GM12878 (cell line): Measurements from ENCODE around the gene DIS3L2. TPM values are rescaled to one million over a fixed set of nuclear protein-coding genes. Genes with fewer than 3 reads are reported as not detected.

ENCODE experiments used
- CBX3 ChIP-seq: fragments of 200-600 bp; sonication (generic); IDR thresholded peaks from 2 replicates; pipeline ENCODE4 v1.6.1; 2016; ENCODE audit warnings: low read depth, borderline replicate concordance
- E2F8 ChIP-seq: fragments of 450-650 bp; IDR thresholded peaks from 2 replicates; pipeline ENCODE4 v1.6.1; 2018; ENCODE audit warnings: mild to moderate bottlenecking, low read depth, moderate library complexity; ENCODE audit not compliant: partially characterized antibody
- GATAD2B ChIP-seq: fragments of 450-650 bp; conservative IDR thresholded peaks from 2 replicates; pipeline ENCODE4 v1.6.1; 2017; ENCODE audit warnings: low read depth, mild to moderate bottlenecking, moderate library complexity
- MTA3 ChIP-seq: IDR thresholded peaks from 2 replicates; pipeline ENCODE4 v1.6.1; 2012; ENCODE audit warnings: low read length, inconsistent platforms, borderline replicate concordance
- NFIC ChIP-seq: IDR thresholded peaks from 2 replicates; pipeline ENCODE4 v1.6.1; 2012; ENCODE audit warnings: low read depth, mild to moderate bottlenecking, inconsistent platforms, low read length, moderate library complexity
- NR2C2 ChIP-seq: IDR thresholded peaks from 2 replicates; pipeline ENCODE4 v1.6.1; 2011; ENCODE audit warnings: borderline replicate concordance, low read depth; ENCODE audit not compliant: control insufficient read depth, insufficient read length
- PAX5 ChIP-seq: IDR thresholded peaks from 2 replicates; pipeline ENCODE4 v1.6.1; 2011; ENCODE audit warnings: low read depth, low read length, borderline replicate concordance
- SIN3A ChIP-seq: IDR thresholded peaks from 2 replicates; pipeline ENCODE4 v1.6.1; 2012; ENCODE audit warnings: low read depth, low read length, improper control_type of control experiment
- SREBF2 ChIP-seq: IDR thresholded peaks from 2 replicates; pipeline ENCODE4 v1.6.1; 2012; ENCODE audit warnings: mild to moderate bottlenecking, low read length
- WRNIP1 ChIP-seq: IDR thresholded peaks from 2 replicates; pipeline ENCODE4 v1.6.1; 2011; ENCODE audit warnings: low read depth, low read length, improper control_type of control experiment, borderline replicate concordance
- YY1 ChIP-seq: IDR thresholded peaks from 2 replicates; pipeline ENCODE4 v1.6.1; 2011; ENCODE audit warnings: low read depth, mild to moderate bottlenecking, low read length
- ZBED1 ChIP-seq: IDR thresholded peaks from 2 replicates; pipeline ENCODE4 v1.6.1; 2016; ENCODE audit warnings: borderline replicate concordance
- ZNF207 ChIP-seq: fragments of 450-650 bp; IDR thresholded peaks from 2 replicates; pipeline ENCODE4 v1.6.1; 2014; ENCODE audit warnings: antibody characterized with exemption, mild to moderate bottlenecking, borderline replicate concordance
- ZNF24 ChIP-seq: fragments of 450-650 bp; IDR thresholded peaks from 2 replicates; pipeline ENCODE4 v1.6.1; 2017; ENCODE audit warnings: antibody characterized with exemption, mild to moderate bottlenecking
- polyA plus RNA-seq, 11 experiments: library from polyadenylated mRNA; depleted of rRNA in 4 of 11; unstranded in 6 of 11; stranded (reverse) in 5 of 11; fragments of >200 nt; fragmentation: Nextera tagmentation in 4 of 11; fragmentation: Illumina TruSeq in 1 of 11; extraction: Ambion mirVana in 4 of 11; extraction: Trizol in 1 of 11; gene quantifications; 1 replicate in 1 of 11; 2 replicates in 10 of 11; pipeline versions ENCODE4 v1.2.1 to v1.2.3, GENCODE V29; 2011 to 2016; ENCODE audit warnings: inconsistent platforms in 2 of 11, missing spikeins in 2 of 11, low read depth in 1 of 11
- total RNA-seq, 4 experiments: library from RNA; depleted of rRNA in 3 of 4; stranded (reverse); fragments of >200 nt in 3 of 4; fragmentation: Illumina TruSeq in 1 of 4; extraction: Trizol in 1 of 4; gene quantifications; 2 replicates each; pipeline versions ENCODE4 v1.2.1 to v1.2.3, GENCODE V29; 2013 to 2021
- TF ChIP-seq, protein P1 (sequence below): fragments of 450-650 bp; IDR thresholded peaks from 2 replicates; pipeline ENCODE4 v1.6.1; 2016; ENCODE audit warnings: mild to moderate bottlenecking
- TF ChIP-seq, protein P2 (sequence below): fragments of 450-650 bp; IDR thresholded peaks from 2 replicates; pipeline ENCODE4 v1.6.1; 2017; ENCODE audit warnings: borderline replicate concordance
- TF ChIP-seq, protein P3 (sequence below): IDR thresholded peaks from 2 replicates; pipeline ENCODE4 v1.6.1; 2012; ENCODE audit warnings: low read length, inconsistent platforms
- TF ChIP-seq, protein P4 (sequence below): IDR thresholded peaks from 2 replicates; pipeline ENCODE4 v1.6.1; 2011; ENCODE audit warnings: low read depth, mild to moderate bottlenecking, low read length, moderate library complexity, borderline replicate concordance; ENCODE audit errors: extremely low read depth

Gene DIS3L2
- total and polyA plus RNA-seq, 10 of the 15 experiments (the other 5 are each of a cell fraction or from before 2014, with no cell fraction given) = 3.5 to 27.1 (median 16.0) TPM

DNA sequence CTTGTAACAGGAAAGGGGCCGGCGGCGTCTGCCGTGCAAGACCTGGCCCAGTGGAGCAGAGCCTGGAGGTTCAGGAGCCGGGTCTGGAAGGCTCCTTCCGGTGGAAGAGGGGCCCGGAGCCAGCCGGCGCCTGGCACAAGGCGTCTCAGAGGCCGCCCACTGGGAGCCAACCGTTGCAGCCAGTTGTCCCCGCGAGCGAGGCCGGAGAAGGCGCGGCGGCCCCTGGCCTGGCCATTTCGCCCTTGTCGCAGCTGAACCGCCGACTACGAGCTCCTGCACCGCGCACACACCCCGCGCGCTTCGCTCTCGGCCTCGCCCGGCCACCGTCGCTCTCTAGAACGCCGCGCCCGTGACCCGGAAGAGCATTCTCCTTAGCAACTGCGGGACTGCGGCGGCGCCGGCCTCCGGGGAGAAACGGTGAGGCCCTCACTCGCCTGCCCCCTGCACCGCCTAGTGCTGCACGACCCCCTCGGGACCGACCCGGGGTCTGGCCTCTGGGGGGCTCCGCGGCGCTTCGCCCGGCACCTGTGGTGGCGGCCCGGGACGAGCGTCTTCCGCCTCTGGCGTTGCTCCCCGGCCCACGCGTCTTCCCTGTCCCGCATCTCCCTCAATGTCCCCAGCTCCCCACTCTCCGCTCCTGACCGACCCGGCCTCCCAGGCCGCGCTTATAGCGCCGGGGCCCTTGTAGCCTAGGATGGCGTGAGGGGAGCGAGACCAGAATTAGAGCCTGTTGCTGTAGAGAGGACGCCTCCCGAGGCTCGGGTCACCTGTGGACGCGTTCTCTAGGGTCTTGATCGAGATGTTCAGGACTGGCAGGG, at the start of gene DIS3L2 (continued):
- TF ChIP-seq ZBED1 = no peak
- TF ChIP-seq, protein P1, sequence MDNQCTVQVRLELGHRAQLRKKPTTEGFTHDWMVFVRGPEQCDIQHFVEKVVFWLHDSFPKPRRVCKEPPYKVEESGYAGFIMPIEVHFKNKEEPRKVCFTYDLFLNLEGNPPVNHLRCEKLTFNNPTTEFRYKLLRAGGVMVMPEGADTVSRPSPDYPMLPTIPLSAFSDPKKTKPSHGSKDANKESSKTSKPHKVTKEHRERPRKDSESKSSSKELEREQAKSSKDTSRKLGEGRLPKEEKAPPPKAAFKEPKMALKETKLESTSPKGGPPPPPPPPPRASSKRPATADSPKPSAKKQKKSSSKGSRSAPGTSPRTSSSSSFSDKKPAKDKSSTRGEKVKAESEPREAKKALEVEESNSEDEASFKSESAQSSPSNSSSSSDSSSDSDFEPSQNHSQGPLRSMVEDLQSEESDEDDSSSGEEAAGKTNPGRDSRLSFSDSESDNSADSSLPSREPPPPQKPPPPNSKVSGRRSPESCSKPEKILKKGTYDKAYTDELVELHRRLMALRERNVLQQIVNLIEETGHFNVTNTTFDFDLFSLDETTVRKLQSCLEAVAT = no peak
- no peak for TF ChIP-seq CBX3
- TF ChIP-seq, protein P2, sequence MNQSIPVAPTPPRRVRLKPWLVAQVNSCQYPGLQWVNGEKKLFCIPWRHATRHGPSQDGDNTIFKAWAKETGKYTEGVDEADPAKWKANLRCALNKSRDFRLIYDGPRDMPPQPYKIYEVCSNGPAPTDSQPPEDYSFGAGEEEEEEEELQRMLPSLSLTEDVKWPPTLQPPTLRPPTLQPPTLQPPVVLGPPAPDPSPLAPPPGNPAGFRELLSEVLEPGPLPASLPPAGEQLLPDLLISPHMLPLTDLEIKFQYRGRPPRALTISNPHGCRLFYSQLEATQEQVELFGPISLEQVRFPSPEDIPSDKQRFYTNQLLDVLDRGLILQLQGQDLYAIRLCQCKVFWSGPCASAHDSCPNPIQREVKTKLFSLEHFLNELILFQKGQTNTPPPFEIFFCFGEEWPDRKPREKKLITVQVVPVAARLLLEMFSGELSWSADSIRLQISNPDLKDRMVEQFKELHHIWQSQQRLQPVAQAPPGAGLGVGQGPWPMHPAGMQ = no peak
- peak; percentile 69; the same call in 1 of the 2 replicates for TF ChIP-seq ZNF207
- 0 out of 2 replicates have a peak, but pooled peaks have one; percentile 57 for TF ChIP-seq ZNF24
- TF ChIP-seq MTA3 = no peak
- no peak for TF ChIP-seq WRNIP1
- TF ChIP-seq YY1 = peak; percentile 60; the same call in 1 of the 2 replicates
- TF ChIP-seq, protein P3, sequence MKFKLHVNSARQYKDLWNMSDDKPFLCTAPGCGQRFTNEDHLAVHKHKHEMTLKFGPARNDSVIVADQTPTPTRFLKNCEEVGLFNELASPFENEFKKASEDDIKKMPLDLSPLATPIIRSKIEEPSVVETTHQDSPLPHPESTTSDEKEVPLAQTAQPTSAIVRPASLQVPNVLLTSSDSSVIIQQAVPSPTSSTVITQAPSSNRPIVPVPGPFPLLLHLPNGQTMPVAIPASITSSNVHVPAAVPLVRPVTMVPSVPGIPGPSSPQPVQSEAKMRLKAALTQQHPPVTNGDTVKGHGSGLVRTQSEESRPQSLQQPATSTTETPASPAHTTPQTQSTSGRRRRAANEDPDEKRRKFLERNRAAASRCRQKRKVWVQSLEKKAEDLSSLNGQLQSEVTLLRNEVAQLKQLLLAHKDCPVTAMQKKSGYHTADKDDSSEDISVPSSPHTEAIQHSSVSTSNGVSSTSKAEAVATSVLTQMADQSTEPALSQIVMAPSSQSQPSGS = no peak
- TF ChIP-seq PAX5 = peak; percentile 9; the same call in 1 of the 2 replicates
- no peak for TF ChIP-seq E2F8
- peak; percentile 88 for TF ChIP-seq NR2C2
- TF ChIP-seq SIN3A = peak; percentile 82; the same call in 1 of the 2 replicates
- peak; percentile 91 for TF ChIP-seq GATAD2B
- TF ChIP-seq NFIC = no peak
- TF ChIP-seq, protein P4, sequence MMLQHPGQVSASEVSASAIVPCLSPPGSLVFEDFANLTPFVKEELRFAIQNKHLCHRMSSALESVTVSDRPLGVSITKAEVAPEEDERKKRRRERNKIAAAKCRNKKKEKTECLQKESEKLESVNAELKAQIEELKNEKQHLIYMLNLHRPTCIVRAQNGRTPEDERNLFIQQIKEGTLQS = no peak
- TF ChIP-seq SREBF2 = no peak
